HUES64 (cell line): ENCODE results near the gene DNAJC25.
"Not testable (repeated sequence)": the region's sequence is repeated elsewhere in the genome, so short reads cannot be mapped to it uniquely, and the experiment has no call there.

Experiments
- H3K27ac ChIP-seq: 2 replicates; pipeline ENCODE4 v1.7.0; 2013; ENCODE audit warnings: low read depth, low read length, inconsistent platforms
- H3K27me3 ChIP-seq: 2 replicates; pipeline ENCODE4 v1.6.1; 2013; ENCODE audit warnings: mild to moderate bottlenecking, low read length; ENCODE audit not compliant: insufficient read depth
- H3K36me3 ChIP-seq: 2 replicates; pipeline ENCODE4 v1.6.1; 2013; ENCODE audit warnings: mild to moderate bottlenecking, low read length; ENCODE audit not compliant: insufficient read depth
- H3K4me1 ChIP-seq: 2 replicates; pipeline ENCODE4 v1.6.1; 2013; ENCODE audit warnings: mild to moderate bottlenecking, low read length, moderate library complexity; ENCODE audit not compliant: insufficient read depth
- H3K4me3 ChIP-seq: 2 replicates; pipeline ENCODE4 v1.5.1; 2013; ENCODE audit warnings: mild to moderate bottlenecking, low read length, moderate library complexity
- H3K9ac ChIP-seq: 2 replicates; pipeline ENCODE4 v1.6.1; 2013; ENCODE audit warnings: mild to moderate bottlenecking, low read depth, low read length
- H3K9me3 ChIP-seq: 2 replicates; pipeline ENCODE4 v1.6.1; 2013; ENCODE audit warnings: low read depth, low read length; ENCODE audit not compliant: insufficient read depth
- WGBS: fragments of 150-250, 120-280 bp; methylation state at CpG from one replicate; pipeline ENCODE4 v1.1.7; 2013; ENCODE audit warnings: missing lambda C conversion rate; 5-methylcytosine and 5-hydroxymethylcytosine counted together

DNAJC25 gene

GRCh38 chr9:111604054-111604615 lies 27.0 kb upstream of the DNAJC25 start:
- H3K4me1 ChIP-seq, result peaks cover 11% of the 10 kb centered on the region; the same call in 1 of the 2 replicates
- 0 out of 2 replicates have a peak, but pooled peaks cover 5% of the 10 kb centered on the region for H3K27me3 ChIP-seq
- no peak overlapping the region for H3K9ac ChIP-seq
- H3K36me3 ChIP-seq, result no peaks in the 10 kb centered on the region
- no peaks in the 10 kb centered on the region for H3K9me3 ChIP-seq
- H3K27ac ChIP-seq, result no peak overlapping the region
- 78% methylated on average over 16 of the region's 16 CpGs for whole genome bisulfite sequencing
- no peak overlapping the region for H3K4me3 ChIP-seq

DNA sequence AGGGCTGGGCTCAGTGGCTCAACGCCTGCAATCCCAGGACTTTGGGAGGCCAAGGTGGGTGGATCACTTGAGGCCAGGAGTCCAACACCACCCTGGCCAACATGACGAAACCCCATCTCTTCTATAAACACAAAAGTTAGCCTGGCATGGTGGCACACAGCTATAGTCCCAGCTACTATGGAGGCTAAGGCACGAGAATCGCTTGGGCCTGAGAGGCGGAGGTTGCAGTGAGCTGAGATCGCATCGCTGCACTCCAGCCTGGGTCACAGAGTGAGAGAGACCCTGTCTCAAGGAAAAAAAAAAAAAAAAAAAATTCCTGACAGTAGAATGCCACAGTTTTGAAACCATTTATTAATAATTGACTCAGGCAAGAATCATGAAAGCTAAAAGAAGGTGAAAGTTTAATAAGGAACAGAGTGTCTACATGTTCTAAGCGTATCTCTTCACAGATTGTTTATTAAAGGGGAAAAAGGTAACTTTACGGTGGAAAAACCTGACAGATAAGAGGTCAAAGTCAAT lies 26.0 kb upstream of the DNAJC25 start:
- Histone ChIP-seq H3K9ac (no peak overlapping the region), H3K4me1 (peaks cover 11% of the 10 kb centered on the region; the same call in 1 of the 2 replicates), H3K4me3 (no peak overlapping the region), H3K36me3 (no peaks in the 10 kb centered on the region), H3K9me3 (no peaks in the 10 kb centered on the region), H3K27me3 (0 out of 2 replicates have a peak, but pooled peaks cover 3% of the 10 kb centered on the region), H3K27ac (no peak overlapping the region)
- WGBS, result 91% methylated on average over 9 of the region's 9 CpGs

GRCh38 chr9:111610149-111610548 lies 21.0 kb upstream of the DNAJC25 start:
- Histone ChIP-seq H3K9me3 (no peaks in the 10 kb centered on the region), H3K9ac (no peak overlapping the region), H3K4me1 (no peaks in the 10 kb centered on the region), H3K36me3 (no peaks in the 10 kb centered on the region), H3K27me3 (no peaks in the 10 kb centered on the region), H3K27ac (no peak overlapping the region), H3K4me3 (no peak overlapping the region)
- WGBS, result 81% methylated on average over 5 of the region's 5 CpGs

- Histone ChIP-seq H3K36me3 (no peaks in the 10 kb centered on the region), H3K4me3 (no peak overlapping the region), H3K9ac (no peak overlapping the region), H3K4me1 (no peaks in the 10 kb centered on the region), H3K27me3 (no peaks in the 10 kb centered on the region), H3K27ac (no peak overlapping the region), H3K9me3 (no peaks in the 10 kb centered on the region)
- WGBS, result 88% methylated on average over 7 of the region's 7 CpGs
Measured at GRCh38 chr9:111610845-111611244, 20.3 kb upstream of the DNAJC25 start.

- Histone ChIP-seq H3K4me1 (no peaks in the 10 kb centered on the region), H3K27ac (no peak overlapping the region), H3K9ac (no peak overlapping the region), H3K36me3 (no peaks in the 10 kb centered on the region), H3K27me3 (no peaks in the 10 kb centered on the region), H3K9me3 (no peaks in the 10 kb centered on the region), H3K4me3 (no peak overlapping the region)
- WGBS, result 65% methylated on average over 4 of the region's 4 CpGs
Measured at GRCh38 chr9:111613436-111614040, 17.6 kb upstream of the DNAJC25 start.

DNA sequence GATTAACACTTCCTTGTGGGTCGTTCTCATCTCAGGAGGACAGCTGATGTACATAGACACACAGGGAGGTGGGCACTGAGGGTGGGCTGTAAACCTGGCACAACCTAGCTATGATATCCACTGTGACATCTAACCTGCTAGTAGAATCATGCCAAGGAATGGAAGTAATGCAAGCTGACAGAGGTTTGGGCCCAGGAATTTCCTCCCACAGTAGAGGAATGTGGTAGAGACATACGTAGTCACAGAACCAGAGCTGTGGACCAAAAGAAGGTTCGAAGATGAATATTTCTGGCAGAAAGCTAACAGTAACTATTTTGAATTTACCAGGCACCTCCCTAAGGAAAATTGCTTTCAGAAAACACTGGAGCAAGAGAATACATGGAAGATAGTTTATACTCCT lies 15.2 kb upstream of the DNAJC25 start:
- Histone ChIP-seq H3K9ac (no peak overlapping the region), H3K4me1 (no peaks in the 10 kb centered on the region), H3K27me3 (no peaks in the 10 kb centered on the region), H3K9me3 (no peaks in the 10 kb centered on the region), H3K27ac (no peak overlapping the region), H3K4me3 (no peak overlapping the region), H3K36me3 (no peaks in the 10 kb centered on the region)
- 88% methylated on average over 3 of the region's 3 CpGs for WGBS

DNA sequence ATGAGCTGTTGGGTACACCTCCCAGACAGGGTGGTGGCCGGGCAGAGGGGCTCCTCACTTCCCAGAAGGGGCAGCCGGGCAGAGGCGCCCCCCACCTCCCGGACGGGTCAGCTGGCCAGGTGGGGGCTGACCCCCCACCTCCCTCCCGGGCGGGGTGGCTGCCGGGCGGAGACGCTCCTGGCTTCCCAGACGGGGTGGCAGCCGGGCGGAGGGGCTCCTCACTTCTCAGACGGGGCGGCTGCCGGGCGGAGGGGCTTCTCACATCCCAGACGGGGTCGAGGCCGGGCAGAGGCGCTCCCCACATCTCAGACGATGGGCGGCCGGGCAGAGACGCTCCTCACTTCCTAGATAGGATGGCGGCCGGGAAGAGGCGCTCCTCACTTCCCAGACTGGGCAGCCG lies 13.8 kb upstream of the DNAJC25 start:
- H3K9me3 ChIP-seq, H3K9ac ChIP-seq, H3K36me3 ChIP-seq, H3K4me3 ChIP-seq, H3K4me1 ChIP-seq, H3K27ac ChIP-seq, H3K27me3 ChIP-seq: not testable (repeated sequence)
- WGBS, result 93% methylated on average over 28 of the region's 29 CpGs

DNA sequence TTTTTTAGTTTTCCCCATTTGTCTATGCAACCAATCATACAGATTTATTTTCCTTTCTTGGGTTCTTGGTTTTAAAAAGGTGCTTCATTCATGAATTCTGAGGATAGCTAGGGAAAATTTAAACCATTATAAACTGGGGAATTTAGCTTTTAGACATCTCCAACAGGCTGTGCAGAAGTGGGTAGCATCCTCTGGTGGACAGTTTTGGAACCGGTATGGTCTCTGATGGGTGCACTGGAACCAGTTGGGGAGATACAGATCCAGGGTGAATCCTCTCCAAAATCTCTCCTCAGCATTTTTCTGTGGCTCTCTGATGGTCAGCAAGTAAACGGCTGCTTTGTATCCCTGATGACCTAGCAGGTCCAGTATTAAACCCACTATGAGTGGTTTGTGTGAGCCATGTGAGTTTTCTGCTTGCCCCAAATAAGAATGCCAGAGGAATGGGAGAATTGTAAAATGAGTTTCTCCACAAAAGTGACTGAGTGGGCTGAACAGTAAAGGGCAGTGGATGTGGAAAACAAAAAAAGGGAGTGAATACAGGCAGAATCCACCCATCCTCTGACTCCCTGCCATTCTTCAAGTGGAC lies 9.1 kb upstream of the DNAJC25 start:
- Histone ChIP-seq H3K4me3 (no peak overlapping the region), H3K27me3 (no peaks in the 10 kb centered on the region), H3K9me3 (no peaks in the 10 kb centered on the region), H3K4me1 (no peaks in the 10 kb centered on the region), H3K9ac (no peak overlapping the region), H3K36me3 (no peaks in the 10 kb centered on the region), H3K27ac (no peak overlapping the region)
- WGBS, result 52% methylated on average over 2 of the region's 2 CpGs

- H3K9me3 ChIP-seq, result no peaks in the 10 kb centered on the region
- no peak overlapping the region for H3K9ac ChIP-seq
- H3K27me3 ChIP-seq, result no peaks in the 10 kb centered on the region
- no peaks in the 10 kb centered on the region for H3K4me1 ChIP-seq
- H3K27ac ChIP-seq, result no peak overlapping the region
- WGBS, result 86% methylated on average over 3 of the region's 3 CpGs
- no peaks in the 10 kb centered on the region for H3K36me3 ChIP-seq
- no peak overlapping the region for H3K4me3 ChIP-seq
Measured at GRCh38 chr9:111622626-111623025, 8.5 kb upstream of the DNAJC25 start.

- H3K9ac ChIP-seq, result no peak overlapping the region
- H3K27ac ChIP-seq, result no peak overlapping the region
- 79% methylated on average over 7 of the region's 7 CpGs for WGBS
- H3K9me3 ChIP-seq, result no peaks in the 10 kb centered on the region
- H3K4me1 ChIP-seq, result peaks cover 5% of the 10 kb centered on the region; the same call in 1 of the 2 replicates
- H3K36me3 ChIP-seq, result no peaks in the 10 kb centered on the region
- no peak overlapping the region for H3K4me3 ChIP-seq
- H3K27me3 ChIP-seq, result no peaks in the 10 kb centered on the region
Measured at GRCh38 chr9:111627260-111627963, 3.7 kb upstream of the DNAJC25 start.

DNA sequence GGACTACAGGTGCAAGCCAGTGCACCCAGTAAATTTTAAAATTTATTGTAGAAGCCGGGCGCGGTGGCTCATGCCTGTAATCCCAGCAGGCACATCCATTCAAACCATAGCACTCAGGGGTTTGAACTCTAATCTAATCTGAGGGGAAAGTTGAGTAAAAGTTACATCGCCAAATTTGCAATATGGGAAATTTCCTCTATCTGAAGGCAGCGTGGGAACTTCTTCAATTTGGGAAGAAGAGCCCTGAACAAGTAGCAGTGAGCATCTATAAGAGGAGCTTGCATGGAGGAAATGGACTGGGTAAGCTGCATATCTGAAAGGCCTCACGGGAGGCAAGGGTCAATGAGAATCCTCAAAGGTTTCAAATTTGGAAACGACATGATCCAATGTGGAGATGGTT lies 2.7 kb upstream of the DNAJC25 start:
- H3K36me3 ChIP-seq, result no peaks in the 10 kb centered on the region
- H3K9ac ChIP-seq, result no peak overlapping the region
- H3K27ac ChIP-seq, result no peak overlapping the region
- WGBS, result 91% methylated on average over 7 of the region's 7 CpGs
- H3K4me3 ChIP-seq, result no peak overlapping the region
- H3K4me1 ChIP-seq, result peaks cover 9% of the 10 kb centered on the region; the same call in 1 of the 2 replicates
- no peaks in the 10 kb centered on the region for H3K27me3 ChIP-seq
- no peaks in the 10 kb centered on the region for H3K9me3 ChIP-seq
